GM20431 (cell line): ENCODE measurements around the gene HCFC1R1.

Experiments
- in situ Hi-C: fragments of 300-500 bp; cut with MseI, MboI; formaldehyde crosslinking; loops from one replicate; pipeline ENCODE4 v1.15.0; 2020; ENCODE audit warnings: low sequenced_read_pairs; ENCODE audit not compliant: unreplicated experiment

HCFC1R1 gene

GRCh38 chr16:2981177-2981898, 42.4 kb downstream of the HCFC1R1 start:
- in situ Hi-C loops, result no loop called here

GRCh38 chr16:2980227-2981176, 43.2 kb downstream of the HCFC1R1 start, which contains the start of gene PKMYT1:
Gene PKMYT1 (minus strand): TSS chr16:2980446. CDS start chr16:2979657, 789 bp downstream.
- in situ Hi-C loops, result no loop called here

GRCh38 chr16:2979669-2980226, 44.0 kb downstream of the HCFC1R1 start:
- in situ Hi-C loops, result no loop called here

- in situ Hi-C loops, result no loop called here
These were observed 46.3 kb downstream of the HCFC1R1 start for GRCh38 chr16:2977440-2977839.

GRCh38 chr16:2976673-2977072, 47.1 kb downstream of the HCFC1R1 start:
- in situ Hi-C loops, result no loop called here

GRCh38 chr16:2976201-2976600, 47.5 kb downstream of the HCFC1R1 start:
- in situ Hi-C loops, result no loop called here

- in situ Hi-C loops, result no loop called here
These were observed 48.5 kb downstream of the HCFC1R1 start for GRCh38 chr16:2975161-2975795.

GRCh38 chr16:2974319-2975056, 49.3 kb downstream of the HCFC1R1 start:
- in situ Hi-C loops, result no loop called here

GRCh38 chr16:2973605-2974318, 50.0 kb downstream of the HCFC1R1 start:
- in situ Hi-C loops, result no loop called here

- in situ Hi-C loops, result no loop called here
These were observed 50.6 kb downstream of the HCFC1R1 start for GRCh38 chr16:2973093-2973492.
